GM18907 (cell line): ENCODE measurements around the gene BID.

Experiments
- ATAC-seq: cut with Tn5 transposase; IDR thresholded peaks from one replicate; pipeline ENCODE4 v1.9.1; 2021; ENCODE audit warnings: mild to moderate bottlenecking, moderate library complexity; ENCODE audit not compliant: unreplicated experiment

The BID gene

GRCh38 chr22:17774206-17774925, at the start of gene BID:
Gene BID (minus strand): TSS chr22:17774469. CDS start chr22:17750116, 24,353 bp downstream.
- peak; percentile 33 for ATAC-seq

DNA sequence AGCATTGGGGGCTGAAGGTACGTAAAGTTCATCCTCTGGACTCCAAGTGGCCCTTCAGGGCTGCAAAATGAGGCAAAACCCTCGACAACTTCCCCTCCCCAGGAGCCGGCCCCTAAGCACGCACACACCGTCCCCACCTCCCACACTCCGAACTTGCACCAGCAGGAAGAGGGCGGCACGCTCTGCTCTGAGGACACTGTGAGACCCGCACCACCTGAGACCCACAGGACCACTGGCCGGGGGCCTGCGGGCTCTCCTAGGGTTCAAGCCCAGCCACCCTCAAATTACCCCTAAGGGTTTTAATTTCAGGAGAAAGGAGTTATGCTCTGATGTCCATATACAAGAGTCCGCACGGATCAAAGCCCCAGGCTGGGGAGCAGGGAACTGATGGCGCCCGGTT, 49.7 kb upstream of the BID start:
- no peak for ATAC-seq

GRCh38 chr22:17823226-17823625, 49.0 kb upstream of the BID start:
- no peak for ATAC-seq

DNA sequence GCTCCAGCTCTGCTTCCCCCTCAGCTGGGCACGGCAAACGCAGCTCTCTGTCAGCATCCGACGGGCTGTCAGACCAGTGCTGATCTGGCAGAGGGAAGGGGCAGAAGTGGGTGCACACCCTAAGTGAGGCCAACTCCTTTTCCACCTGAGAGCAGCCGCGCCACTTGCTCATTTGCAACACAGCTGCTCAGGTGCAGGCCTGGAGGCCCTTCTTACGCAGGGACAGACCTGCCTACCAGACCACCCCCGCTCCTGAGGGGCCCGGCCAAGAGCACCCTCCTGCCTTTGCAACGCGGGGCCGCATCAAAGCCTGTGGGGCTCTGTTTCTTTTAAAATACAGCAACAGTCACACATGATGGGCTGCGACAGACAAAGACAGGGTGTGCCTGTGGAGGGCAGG, 47.8 kb upstream of the BID start:
- no peak for ATAC-seq

- no peak for ATAC-seq
Measured at GRCh38 chr22:17820879-17821439, 46.7 kb upstream of the BID start.

DNA sequence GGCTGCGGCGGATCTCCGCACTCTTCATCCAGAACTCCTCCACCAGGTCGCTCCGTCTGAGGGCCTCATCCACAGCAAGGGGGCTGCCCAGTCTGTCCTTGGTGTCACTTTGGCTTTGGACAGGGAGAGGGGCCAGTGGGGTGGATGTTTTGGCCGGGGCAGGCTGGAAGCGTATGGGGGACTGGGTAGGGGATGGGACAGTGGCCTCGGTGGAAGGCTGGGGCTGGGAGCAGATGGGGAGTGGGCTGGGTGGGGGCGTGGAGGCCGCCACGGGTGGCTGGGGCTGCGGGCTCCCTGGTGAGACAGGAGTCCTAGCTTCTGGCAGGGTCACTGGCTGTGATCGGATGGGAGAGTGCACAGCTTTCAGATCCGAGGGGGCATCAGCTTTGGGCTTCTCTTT, 44.4 kb upstream of the BID start:
- no peak for ATAC-seq

- ATAC-seq: no peak
Measured at GRCh38 chr22:17818180-17818579, 43.9 kb upstream of the BID start.

GRCh38 chr22:17817511-17818065, 43.3 kb upstream of the BID start:
- ATAC-seq: no peak

- no peak for ATAC-seq
Measured at GRCh38 chr22:17817079-17817478, 42.8 kb upstream of the BID start.

DNA sequence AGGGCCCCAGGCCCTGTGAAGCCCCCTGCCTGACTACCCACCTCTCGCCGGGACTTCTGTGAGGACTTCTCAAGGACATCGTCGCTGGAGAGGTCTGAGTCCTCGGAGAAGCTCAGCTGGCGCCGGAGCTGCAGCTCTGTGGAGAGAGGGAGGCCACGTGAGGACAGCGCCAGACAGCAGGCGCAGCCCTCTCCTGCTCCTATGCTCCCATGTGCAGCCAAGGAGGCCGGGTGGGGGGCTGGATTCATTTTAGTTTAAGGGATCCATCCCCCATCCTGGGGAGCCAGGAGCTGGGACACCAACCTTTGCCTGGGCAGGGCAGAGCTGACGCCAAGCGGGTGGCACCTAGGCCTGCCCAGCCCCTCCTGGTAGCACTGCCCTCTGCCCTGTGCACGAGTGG, 42.4 kb upstream of the BID start:
- ATAC-seq: no peak

GRCh38 chr22:17815703-17816254, 41.5 kb upstream of the BID start:
- ATAC-seq: no peak

- ATAC-seq: no peak
Measured at GRCh38 chr22:17814830-17815229, 40.6 kb upstream of the BID start.

- ATAC-seq: no peak
Measured at GRCh38 chr22:17814084-17814483, 39.8 kb upstream of the BID start.

DNA sequence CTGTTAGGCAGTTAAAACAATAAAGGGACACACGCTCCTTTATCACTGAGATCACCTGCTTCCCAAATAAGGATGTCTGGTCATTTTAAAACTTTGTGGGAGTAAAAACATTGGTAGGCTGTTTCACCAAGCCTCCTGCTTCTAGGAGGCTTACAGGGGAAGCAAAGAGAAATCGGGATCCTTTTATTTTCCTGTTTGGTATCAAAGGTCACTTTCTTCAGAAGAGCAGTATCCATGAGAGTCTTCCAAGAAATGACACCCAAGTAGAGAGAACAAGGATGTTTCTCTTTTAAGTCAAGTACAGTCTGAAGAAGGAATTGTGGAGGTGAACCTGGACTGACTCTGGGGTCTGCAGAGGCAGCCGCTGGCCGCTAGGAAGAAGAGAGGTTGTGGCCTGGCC, 36.9 kb upstream of the BID start:
- no peak for ATAC-seq

DNA sequence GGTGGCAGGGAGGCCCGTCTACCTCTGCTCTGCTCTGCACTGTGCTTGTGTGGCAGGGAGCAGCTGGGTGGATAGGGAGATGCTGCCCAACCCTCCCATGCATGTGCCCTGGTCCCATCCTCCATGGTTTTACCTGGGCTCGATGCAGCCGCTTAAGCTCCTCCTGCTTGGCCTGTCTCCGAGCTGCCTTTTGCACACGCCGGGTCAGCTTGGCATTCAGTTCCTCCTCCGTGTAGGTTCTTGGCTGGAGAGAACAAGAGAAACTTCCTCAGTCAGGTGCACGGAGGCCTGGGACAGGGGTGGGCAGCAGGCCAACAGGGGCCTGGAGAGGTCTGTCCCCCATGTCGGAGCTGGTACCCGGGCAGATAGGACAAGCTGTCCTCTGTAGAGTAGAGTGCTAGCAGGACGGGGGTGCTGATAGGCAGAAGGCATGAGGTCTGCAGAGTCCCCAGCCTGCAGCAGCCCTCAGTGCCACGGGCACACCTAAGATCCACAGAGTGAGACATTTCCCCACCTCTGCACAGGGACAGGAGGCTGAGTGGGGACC, 36.4 kb upstream of the BID start:
- no peak for ATAC-seq

GRCh38 chr22:17808693-17809403, 34.6 kb upstream of the BID start:
- ATAC-seq: no peak

- no peak for ATAC-seq
Measured at GRCh38 chr22:17807578-17808410, 33.5 kb upstream of the BID start.

DNA sequence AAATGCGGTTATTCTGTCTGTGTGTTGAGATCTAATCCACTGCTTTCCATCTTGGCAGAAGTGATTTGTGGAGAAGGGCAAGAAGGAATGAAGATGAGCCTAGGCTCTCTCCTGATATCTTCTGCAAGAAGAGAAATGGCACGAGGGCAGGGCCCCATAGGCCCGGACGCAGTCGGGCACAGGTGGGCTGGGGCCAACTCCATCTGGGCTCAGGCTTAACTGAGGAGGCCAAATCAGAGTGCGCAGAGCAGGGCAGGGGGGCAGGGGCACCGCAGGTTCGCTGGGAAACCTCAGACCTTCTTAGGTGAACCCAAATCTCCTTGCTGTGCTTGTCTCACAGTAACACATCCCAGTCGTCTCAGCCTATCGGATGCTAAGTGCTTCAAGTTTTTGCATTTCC, 32.8 kb upstream of the BID start:
- no peak for ATAC-seq

DNA sequence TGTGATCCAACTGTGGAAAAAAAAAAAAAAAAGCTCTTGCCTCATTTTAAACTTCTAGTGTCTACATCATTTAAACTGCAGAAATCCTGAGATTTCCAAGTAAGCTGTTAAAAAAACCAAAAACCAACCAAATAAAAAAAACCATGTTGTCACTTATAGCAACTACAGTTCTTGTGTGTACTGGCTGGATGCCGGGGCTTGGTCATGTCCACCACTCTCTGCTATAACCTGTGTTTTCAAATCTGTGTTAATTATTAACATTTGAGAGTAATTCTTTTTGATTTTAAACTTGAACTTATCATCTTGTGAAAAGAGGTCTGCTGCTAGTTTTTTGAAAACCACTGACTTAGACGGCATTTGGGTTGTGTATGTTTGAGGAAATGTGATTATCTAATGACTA, 32.2 kb upstream of the BID start:
- no peak for ATAC-seq

DNA sequence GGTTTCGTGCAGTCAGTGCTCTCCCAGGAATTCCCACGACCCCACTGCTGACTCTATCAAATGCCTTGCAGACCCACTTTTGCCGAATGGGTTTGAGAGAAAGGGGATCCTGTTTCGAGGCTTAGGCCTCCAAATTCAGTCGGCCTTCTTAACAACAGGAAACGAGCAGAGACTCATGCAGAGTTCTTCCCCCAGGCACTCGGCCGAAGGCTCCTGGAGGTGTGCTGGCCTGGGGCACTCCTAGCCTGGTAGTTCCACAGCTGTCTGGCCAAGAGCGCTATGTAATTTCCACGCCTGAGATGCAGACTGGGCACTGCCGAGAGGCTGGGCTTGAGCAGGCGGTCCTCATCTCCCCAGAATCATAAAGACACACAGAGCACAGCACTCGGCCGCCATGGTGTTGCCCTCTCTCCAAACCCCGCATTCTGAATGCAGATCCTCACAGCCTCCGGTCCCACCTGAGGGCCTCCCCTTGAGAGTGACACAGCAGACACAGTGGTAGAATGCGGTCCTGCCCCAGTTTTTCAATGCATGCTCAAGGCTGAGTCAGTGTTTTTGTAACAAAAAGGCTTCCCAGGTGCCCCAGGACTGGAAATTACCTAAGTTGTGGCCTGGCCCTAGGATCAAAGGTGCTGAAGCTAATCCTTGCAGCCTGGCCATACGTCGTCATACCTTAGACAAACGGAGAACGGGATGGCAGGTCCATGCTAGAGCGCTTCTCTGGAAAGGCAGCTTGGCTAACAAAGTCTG, 30.2 kb upstream of the BID start:
- no peak for ATAC-seq
